GM12878 (cell line): ENCODE data around the gene ITGBL1.

Experiments
- ATF7 ChIP-seq: fragments of 450-650 bp; IDR thresholded peaks from 2 replicates; pipeline ENCODE4 v1.6.1; 2016; ENCODE audit warnings: low read depth, mild to moderate bottlenecking
- BACH1 ChIP-seq: fragments of 450-650 bp; IDR thresholded peaks from 2 replicates; pipeline ENCODE4 v1.6.1; 2017; ENCODE audit warnings: mild to moderate bottlenecking, borderline replicate concordance
- EP300 ChIP-seq, 2 experiments: fragments of 150-350 bp in 1 of 2; IDR thresholded peaks; 2 replicates each; pipeline ENCODE4 v1.6.1; 2011 to 2012; ENCODE audit warnings: low read depth in 2 of 2, low read length in 2 of 2, borderline replicate concordance in 1 of 2, improper control_type of control experiment in 1 of 2, inconsistent platforms in 1 of 2; ENCODE audit not compliant: control insufficient read depth in 1 of 2
- MXI1 ChIP-seq: fragments of 150-350 bp; IDR thresholded peaks from 2 replicates; pipeline ENCODE4 v1.6.1; 2011; ENCODE audit warnings: low read depth, mild to moderate bottlenecking, inconsistent platforms, low read length, improper control_type of control experiment
- POLR2A ChIP-seq: IDR thresholded peaks from 2 replicates; pipeline ENCODE4 v1.6.1; 2011; ENCODE audit warnings: low read depth, mild to moderate bottlenecking, low read length
- POLR2AphosphoS5 ChIP-seq: IDR thresholded peaks from 2 replicates; pipeline ENCODE4 v1.6.1; 2011; ENCODE audit warnings: mild to moderate bottlenecking, low read length, inconsistent platforms
- TF ChIP-seq, protein P1 (sequence below), 3 experiments: IDR thresholded peaks in 2 of 3; conservative IDR thresholded peaks in 1 of 3; 2 replicates each; pipeline ENCODE4 v1.5.1; 2011; ENCODE audit warnings: low read depth in 3 of 3, low read length in 3 of 3, mild to moderate bottlenecking in 3 of 3, control low read depth in 2 of 3, moderate library complexity in 2 of 3, inconsistent platforms in 1 of 3, mixed read lengths in 1 of 3; ENCODE audit not compliant: control insufficient read depth in 2 of 3, insufficient read depth in 1 of 3; ENCODE audit errors: extremely low read depth in 1 of 3
- TF ChIP-seq, protein P2 (sequence below): fragments of 450-650 bp; IDR thresholded peaks from 2 replicates; pipeline ENCODE4 v1.6.1; 2017; ENCODE audit warnings: mild to moderate bottlenecking, moderate library complexity
- TF ChIP-seq, protein P3 (sequence below): IDR thresholded peaks from 2 replicates; pipeline ENCODE4 v1.6.1; 2011; ENCODE audit warnings: low read depth, mild to moderate bottlenecking, low read length, moderate library complexity, borderline replicate concordance; ENCODE audit errors: extremely low read depth

DNA sequence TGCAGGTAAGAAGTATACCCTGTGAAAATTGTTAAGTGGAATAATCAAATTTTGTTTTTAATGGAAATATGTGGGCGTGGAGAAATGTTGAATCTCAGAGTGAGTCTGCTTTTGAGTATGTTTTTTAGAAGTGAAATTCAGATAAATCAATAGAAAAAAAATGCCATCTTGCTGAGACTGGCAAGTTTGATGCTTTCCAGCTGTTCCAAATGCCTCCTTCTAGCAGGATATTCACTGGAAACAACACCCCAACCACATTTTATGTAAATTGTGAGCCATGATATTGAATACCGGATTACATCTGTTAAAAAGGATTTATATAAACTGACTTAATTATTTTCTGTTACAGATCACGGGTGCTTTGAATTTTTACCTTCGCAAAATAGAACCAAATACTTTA is 115.4 kb downstream of the ITGBL1 start:
- TF ChIP-seq POLR2AphosphoS5 (no peak), POLR2A (no peak), EP300 (IDR thresholded peaks at IDR 0.05; ENCODE audit: borderline replicate concordance in 1 of 2, control insufficient read depth in 1 of 2, low read depth in 2 of 2, low read length in 2 of 2) (no peak), BACH1 (no peak), MXI1 (no peak), ATF7 (no peak)
- TF ChIP-seq, protein P1, sequence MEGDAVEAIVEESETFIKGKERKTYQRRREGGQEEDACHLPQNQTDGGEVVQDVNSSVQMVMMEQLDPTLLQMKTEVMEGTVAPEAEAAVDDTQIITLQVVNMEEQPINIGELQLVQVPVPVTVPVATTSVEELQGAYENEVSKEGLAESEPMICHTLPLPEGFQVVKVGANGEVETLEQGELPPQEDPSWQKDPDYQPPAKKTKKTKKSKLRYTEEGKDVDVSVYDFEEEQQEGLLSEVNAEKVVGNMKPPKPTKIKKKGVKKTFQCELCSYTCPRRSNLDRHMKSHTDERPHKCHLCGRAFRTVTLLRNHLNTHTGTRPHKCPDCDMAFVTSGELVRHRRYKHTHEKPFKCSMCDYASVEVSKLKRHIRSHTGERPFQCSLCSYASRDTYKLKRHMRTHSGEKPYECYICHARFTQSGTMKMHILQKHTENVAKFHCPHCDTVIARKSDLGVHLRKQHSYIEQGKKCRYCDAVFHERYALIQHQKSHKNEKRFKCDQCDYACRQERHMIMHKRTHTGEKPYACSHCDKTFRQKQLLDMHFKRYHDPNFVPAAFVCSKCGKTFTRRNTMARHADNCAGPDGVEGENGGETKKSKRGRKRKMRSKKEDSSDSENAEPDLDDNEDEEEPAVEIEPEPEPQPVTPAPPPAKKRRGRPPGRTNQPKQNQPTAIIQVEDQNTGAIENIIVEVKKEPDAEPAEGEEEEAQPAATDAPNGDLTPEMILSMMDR (IDR thresholded peaks at IDR 0.05 in 2 of 3, conservative IDR thresholded peaks at IDR 0.05 in 1 of 3; ENCODE audit: control insufficient read depth in 2 of 3, extremely low read depth in 1 of 3, insufficient read depth in 1 of 3, low read depth in 3 of 3, low read length in 3 of 3): no peak
- TF ChIP-seq, protein P2, sequence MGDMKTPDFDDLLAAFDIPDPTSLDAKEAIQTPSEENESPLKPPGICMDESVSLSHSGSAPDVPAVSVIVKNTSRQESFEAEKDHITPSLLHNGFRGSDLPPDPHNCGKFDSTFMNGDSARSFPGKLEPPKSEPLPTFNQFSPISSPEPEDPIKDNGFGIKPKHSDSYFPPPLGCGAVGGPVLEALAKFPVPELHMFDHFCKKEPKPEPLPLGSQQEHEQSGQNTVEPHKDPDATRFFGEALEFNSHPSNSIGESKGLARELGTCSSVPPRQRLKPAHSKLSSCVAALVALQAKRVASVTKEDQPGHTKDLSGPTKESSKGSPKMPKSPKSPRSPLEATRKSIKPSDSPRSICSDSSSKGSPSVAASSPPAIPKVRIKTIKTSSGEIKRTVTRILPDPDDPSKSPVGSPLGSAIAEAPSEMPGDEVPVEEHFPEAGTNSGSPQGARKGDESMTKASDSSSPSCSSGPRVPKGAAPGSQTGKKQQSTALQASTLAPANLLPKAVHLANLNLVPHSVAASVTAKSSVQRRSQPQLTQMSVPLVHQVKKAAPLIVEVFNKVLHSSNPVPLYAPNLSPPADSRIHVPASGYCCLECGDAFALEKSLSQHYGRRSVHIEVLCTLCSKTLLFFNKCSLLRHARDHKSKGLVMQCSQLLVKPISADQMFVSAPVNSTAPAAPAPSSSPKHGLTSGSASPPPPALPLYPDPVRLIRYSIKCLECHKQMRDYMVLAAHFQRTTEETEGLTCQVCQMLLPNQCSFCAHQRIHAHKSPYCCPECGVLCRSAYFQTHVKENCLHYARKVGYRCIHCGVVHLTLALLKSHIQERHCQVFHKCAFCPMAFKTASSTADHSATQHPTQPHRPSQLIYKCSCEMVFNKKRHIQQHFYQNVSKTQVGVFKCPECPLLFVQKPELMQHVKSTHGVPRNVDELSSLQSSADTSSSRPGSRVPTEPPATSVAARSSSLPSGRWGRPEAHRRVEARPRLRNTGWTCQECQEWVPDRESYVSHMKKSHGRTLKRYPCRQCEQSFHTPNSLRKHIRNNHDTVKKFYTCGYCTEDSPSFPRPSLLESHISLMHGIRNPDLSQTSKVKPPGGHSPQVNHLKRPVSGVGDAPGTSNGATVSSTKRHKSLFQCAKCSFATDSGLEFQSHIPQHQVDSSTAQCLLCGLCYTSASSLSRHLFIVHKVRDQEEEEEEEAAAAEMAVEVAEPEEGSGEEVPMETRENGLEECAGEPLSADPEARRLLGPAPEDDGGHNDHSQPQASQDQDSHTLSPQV: no peak
- TF ChIP-seq, protein P3, sequence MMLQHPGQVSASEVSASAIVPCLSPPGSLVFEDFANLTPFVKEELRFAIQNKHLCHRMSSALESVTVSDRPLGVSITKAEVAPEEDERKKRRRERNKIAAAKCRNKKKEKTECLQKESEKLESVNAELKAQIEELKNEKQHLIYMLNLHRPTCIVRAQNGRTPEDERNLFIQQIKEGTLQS: no peak
